Body of pancreas (tissue), 4 donors: ENCODE data around the gene NCF1. TPM values are rescaled to one million over a fixed set of nuclear protein-coding genes. Genes with fewer than 3 reads are reported as not detected.
A peak's percentile ranks its signal among the peaks of the same experiment; 100 is the strongest.
"Not testable (repeated sequence)": the region's sequence is repeated elsewhere in the genome, so short reads cannot be mapped to it uniquely, and the experiment has no call there.

Experiments used
- ATAC-seq: fragments of 150-250 bp; one replicate; pipeline ENCODE4 v1.9.1; 2016
- DNase-seq, 4 donors: peaks; one replicate each; pipeline ENCODE4 v3.0.0-alpha.2; 2019
- H3K27ac ChIP-seq, 4 donors: fragments of 200-600 bp; sonication (generic); 1 replicate in 3 of 4; 2 replicates in 1 of 4; pipeline versions ENCODE4 v1.5.1 to v1.6.1; 2016 to 2019; ENCODE audit warnings: mild to moderate bottlenecking in 1 of 4, mixed read lengths in 1 of 4, moderate library complexity in 1 of 4
- H3K27me3 ChIP-seq, 2 donors: fragments of 200-600 bp; sonication (generic); one replicate each; pipeline ENCODE4 v1.6.0; 2016; ENCODE audit warnings: mild to moderate bottlenecking in 1 of 2
- H3K36me3 ChIP-seq, 2 donors: fragments of 200-600 bp; sonication (generic); replicated peaks in 1 of 2; 2 replicates each; pipeline ENCODE4 v1.5.1; 2016; ENCODE audit warnings: low read depth in 2 of 2; ENCODE audit not compliant: insufficient read depth in 1 of 2
- H3K4me1 ChIP-seq: fragments of 200-600 bp; sonication (generic); one replicate; pipeline ENCODE4 v1.6.0; 2016
- H3K4me3 ChIP-seq, 2 donors: fragments of 200-600 bp; sonication (generic); 1 replicate in 1 of 2; 2 replicates in 1 of 2; pipeline ENCODE4 v1.5.1; 2016 to 2019
- H3K9me3 ChIP-seq, 3 donors: fragments of 200-600 bp; sonication (generic); 1 replicate in 2 of 3; 2 replicates in 1 of 3; pipeline ENCODE4 v1.5.1; 2016
- WGBS, 2 donors: methylation state at CpG; one replicate each; pipeline ENCODE4 v1.1.5; 2017; 5-methylcytosine and 5-hydroxymethylcytosine counted together
- intact Hi-C: fragments of 100-400 bp; cut with DNase I; formaldehyde crosslinking; loops from one replicate; pipeline ENCODE4 v1.15.1; 2023
- total RNA-seq, 2 donors: library from RNA; depleted of rRNA; stranded (reverse); fragments of >200 nt; gene quantifications; one replicate each; pipeline ENCODE4 v1.1.0, GENCODE V29; 2016

The NCF1 gene
- total RNA-seq, 2 donors from 2014 or later, result 1.6 TPM; not detected in 1

- DNase-seq, H3K36me3 ChIP-seq, H3K4me3 ChIP-seq, H3K27me3 ChIP-seq, H3K27ac ChIP-seq, H3K4me1 ChIP-seq, ATAC-seq, intact Hi-C loops, H3K9me3 ChIP-seq: not testable (repeated sequence)
- WGBS, 2 donors, result no CpG with 5 or more reads among the region's 5 CpGs
Measured at GRCh38 chr7:74756673-74757072, 17.1 kb upstream of the NCF1 start.

GRCh38 chr7:74758268-74758667 lies 15.5 kb upstream of the NCF1 start:
- H3K9me3 ChIP-seq, H3K36me3 ChIP-seq, intact Hi-C loops, H3K27ac ChIP-seq, H3K4me1 ChIP-seq, DNase-seq, H3K4me3 ChIP-seq, ATAC-seq, H3K27me3 ChIP-seq: not testable (repeated sequence)
- no CpG with 5 or more reads among the region's 7 CpGs for WGBS, 2 donors

GRCh38 chr7:74758982-74759381 lies 14.8 kb upstream of the NCF1 start:
- H3K4me3 ChIP-seq, H3K36me3 ChIP-seq, H3K27ac ChIP-seq, intact Hi-C loops, H3K27me3 ChIP-seq, ATAC-seq, H3K4me1 ChIP-seq, DNase-seq, H3K9me3 ChIP-seq: not testable (repeated sequence)
- WGBS, 2 donors, result no CpG with 5 or more reads among the region's 3 CpGs

- H3K4me1 ChIP-seq, H3K27me3 ChIP-seq, H3K27ac ChIP-seq, DNase-seq, intact Hi-C loops, H3K4me3 ChIP-seq, H3K36me3 ChIP-seq, H3K9me3 ChIP-seq: not testable (repeated sequence)
- peak; percentile 13 for ATAC-seq
- WGBS, 2 donors, result no CpG with 5 or more reads among the region's 17 CpGs
Measured at GRCh38 chr7:74765205-74765918, 8.4 kb upstream of the NCF1 start.

GRCh38 chr7:74766509-74766908 lies 7.3 kb upstream of the NCF1 start:
- not testable (repeated sequence) for ATAC-seq

GRCh38 chr7:74766991-74767390 lies 6.8 kb upstream of the NCF1 start:
- ATAC-seq, H3K4me1 ChIP-seq, H3K27ac ChIP-seq, DNase-seq, H3K27me3 ChIP-seq, H3K36me3 ChIP-seq, intact Hi-C loops, H3K4me3 ChIP-seq, H3K9me3 ChIP-seq: not testable (repeated sequence)
- 80% methylated on average over 5 of the region's 10 CpGs; no CpG with 5 or more reads in 1 of the 2 donors for WGBS, 2 donors

More at GRCh38 chr7:74766509-74766908, 7.3 kb upstream of the NCF1 start:
- 60% methylated on average over 1 of the region's 7 CpGs; no CpG with 5 or more reads in 1 of the 2 donors for WGBS, 2 donors
- H3K9me3 ChIP-seq, intact Hi-C loops, H3K27me3 ChIP-seq, H3K36me3 ChIP-seq, H3K4me1 ChIP-seq, H3K27ac ChIP-seq, H3K4me3 ChIP-seq, DNase-seq: not testable (repeated sequence)

GRCh38 chr7:74770062-74770461 lies 3.7 kb upstream of the NCF1 start:
- H3K36me3 ChIP-seq, intact Hi-C loops, ATAC-seq, H3K27me3 ChIP-seq, DNase-seq, H3K27ac ChIP-seq, H3K4me1 ChIP-seq, H3K4me3 ChIP-seq, H3K9me3 ChIP-seq: not testable (repeated sequence)
- 93% methylated on average over 3 of the region's 7 CpGs; no CpG with 5 or more reads in 1 of the 2 donors for WGBS, 2 donors

- intact Hi-C loops, H3K27ac ChIP-seq, H3K36me3 ChIP-seq, H3K27me3 ChIP-seq, ATAC-seq, H3K9me3 ChIP-seq, DNase-seq, H3K4me1 ChIP-seq, H3K4me3 ChIP-seq: not testable (repeated sequence)
- WGBS, 2 donors, result 100% methylated on average over 2 of the region's 6 CpGs; no CpG with 5 or more reads in 1 of the 2 donors
Measured at GRCh38 chr7:74772093-74772492, 1.7 kb upstream of the NCF1 start.

GRCh38 chr7:74775111-74775510 lies 1.3 kb downstream of the NCF1 start:
- WGBS, 2 donors, result no CpG with 5 or more reads among the region's 6 CpGs
- intact Hi-C loops, result not testable (repeated sequence)

GRCh38 chr7:74779053-74779452 lies 5.2 kb downstream of the NCF1 start:
- H3K4me1 ChIP-seq, ATAC-seq: not testable (repeated sequence)

More at GRCh38 chr7:74775111-74775510, 1.3 kb downstream of the NCF1 start:
- not testable (repeated sequence) for H3K4me3 ChIP-seq, ATAC-seq, H3K9me3 ChIP-seq, H3K36me3 ChIP-seq, H3K27me3 ChIP-seq, DNase-seq, H3K4me1 ChIP-seq, H3K27ac ChIP-seq

GRCh38 chr7:74781746-74782145 lies 7.9 kb downstream of the NCF1 start:
- H3K9me3 ChIP-seq, H3K4me1 ChIP-seq, H3K27ac ChIP-seq, intact Hi-C loops, H3K36me3 ChIP-seq, ATAC-seq, H3K27me3 ChIP-seq, H3K4me3 ChIP-seq, DNase-seq: not testable (repeated sequence)
- 71 to 86% methylated on average over 2 to 3 of the region's 6 CpGs for whole genome bisulfite sequencing, 2 donors

More at GRCh38 chr7:74779053-74779452, 5.2 kb downstream of the NCF1 start:
- H3K27me3 ChIP-seq, H3K36me3 ChIP-seq, H3K4me3 ChIP-seq, DNase-seq, H3K9me3 ChIP-seq, intact Hi-C loops, H3K27ac ChIP-seq: not testable (repeated sequence)
- no CpG with 5 or more reads among the region's 17 CpGs for WGBS, 2 donors

- WGBS, 2 donors, result 59 to 73% methylated on average over 2 to 4 of the region's 5 CpGs
- intact Hi-C loops, H3K9me3 ChIP-seq, H3K27ac ChIP-seq, H3K4me1 ChIP-seq, H3K4me3 ChIP-seq, DNase-seq, H3K36me3 ChIP-seq, H3K27me3 ChIP-seq, ATAC-seq: not testable (repeated sequence)
Measured at GRCh38 chr7:74783595-74783994, 9.8 kb downstream of the NCF1 start.
